Activated naive CD8-positive, alpha-beta T cell treated with anti-CD3 and anti-CD28 coated beads, Interleukin-2, amount 10 ng/mL, durations not matched to agents 7 days and 5 days (primary cell): Measurements from ENCODE around the gene LLCFC1. TPM values are rescaled to one million over a fixed set of nuclear protein-coding genes. Genes with fewer than 3 reads are reported as not detected.

Experiments
- ATAC-seq: fragments of 150-1000 bp; cut with Tn5 transposase; one replicate; pipeline ENCODE4 v1.10.0; 2021; ENCODE audit warnings: low read depth, moderate library complexity
- POLR2A ChIA-PET: fragments of 350-600 bp; sonication (Branson Sonifier 250); formaldehyde crosslinking; loops from one replicate; lab custom pipeline; 2021; ENCODE audit warnings: antibody characterized with exemption; lab: Charles Lee
- DNase-seq: peaks from one replicate; pipeline ENCODE4 v3.0.0; 2021
- H3K27ac Mint-ChIP-seq: one replicate; pipeline ENCODE4 v1.8.0; 2022; ENCODE audit warnings: mild to moderate bottlenecking, mixed read lengths
- H3K27me3 Mint-ChIP-seq: one replicate; pipeline ENCODE4 v1.8.0; 2022; ENCODE audit warnings: mild to moderate bottlenecking, moderate library complexity, mixed read lengths
- H3K36me3 Mint-ChIP-seq: one replicate; pipeline ENCODE4 v1.8.0; 2021; ENCODE audit warnings: mild to moderate bottlenecking, mixed read lengths
- H3K4me1 Mint-ChIP-seq: one replicate; pipeline ENCODE4 v1.8.0; 2021; ENCODE audit warnings: mixed read lengths
- H3K4me3 Mint-ChIP-seq: one replicate; pipeline ENCODE4 v1.8.0; 2022; ENCODE audit warnings: mild to moderate bottlenecking, moderate library complexity, mixed read lengths
- H3K9me3 Mint-ChIP-seq: one replicate; pipeline ENCODE4 v1.8.0; 2021; ENCODE audit warnings: mixed read lengths
- total RNA-seq, 2 experiments: library from RNA; stranded (reverse); gene quantifications; one replicate each; pipeline ENCODE4 v1.2.3, GENCODE V29; 2021

Gene LLCFC1
- total RNA-seq, 2 experiments from 2014 or later, result not detected

GRCh38 chr7:142901426-142902259 is 37.6 kb upstream of the LLCFC1 start:
- H3K4me1 Mint-ChIP-seq, result no peaks in the 10 kb centered on the region
- DNase-seq (no peak), ATAC-seq (no peak)
- POLR2A ChIA-PET, result no interaction called here
- no peak overlapping the region for H3K4me3 Mint-ChIP-seq
- no peaks in the 10 kb centered on the region for H3K36me3 Mint-ChIP-seq
- H3K9me3 Mint-ChIP-seq, result peaks cover 2% of the 10 kb centered on the region
- H3K27me3 Mint-ChIP-seq, result peaks cover 15% of the 10 kb centered on the region
- no peak overlapping the region for H3K27ac Mint-ChIP-seq

GRCh38 chr7:142904128-142904527 is 35.2 kb upstream of the LLCFC1 start:
- POLR2A ChIA-PET, result no interaction called here
- no peak overlapping the region for H3K4me3 Mint-ChIP-seq
- no peak for ATAC-seq

GRCh38 chr7:142905759-142906158 is 33.5 kb upstream of the LLCFC1 start:
- ATAC-seq (no peak), DNase-seq (no peak)
- Mint-ChIP-seq H3K27ac (no peak overlapping the region), H3K9me3 (peaks cover 2% of the 10 kb centered on the region), H3K4me1 (no peaks in the 10 kb centered on the region), H3K4me3 (no peak overlapping the region), H3K36me3 (no peaks in the 10 kb centered on the region), H3K27me3 (peaks cover 14% of the 10 kb centered on the region)
- POLR2A ChIA-PET, result no interaction called here

More at GRCh38 chr7:142904128-142904527, 35.2 kb upstream of the LLCFC1 start:
- no peaks in the 10 kb centered on the region for H3K4me1 Mint-ChIP-seq
- no peaks in the 10 kb centered on the region for H3K36me3 Mint-ChIP-seq
- peaks cover 2% of the 10 kb centered on the region for H3K9me3 Mint-ChIP-seq
- no peak for DNase-seq
- peaks cover 11% of the 10 kb centered on the region for H3K27me3 Mint-ChIP-seq
- no peak overlapping the region for H3K27ac Mint-ChIP-seq

GRCh38 chr7:142906643-142907042 is 32.6 kb upstream of the LLCFC1 start:
- Mint-ChIP-seq H3K36me3 (no peaks in the 10 kb centered on the region), H3K27ac (no peak overlapping the region), H3K4me3 (no peak overlapping the region), H3K4me1 (no peaks in the 10 kb centered on the region), H3K9me3 (peaks cover 2% of the 10 kb centered on the region), H3K27me3 (peaks cover 16% of the 10 kb centered on the region)
- no peak for DNase-seq
- no peak for ATAC-seq
- POLR2A ChIA-PET, result no interaction called here

GRCh38 chr7:142908290-142908689 is 31.0 kb upstream of the LLCFC1 start:
- Mint-ChIP-seq H3K4me1 (no peaks in the 10 kb centered on the region), H3K27ac (no peak overlapping the region), H3K36me3 (no peaks in the 10 kb centered on the region), H3K27me3 (peaks cover 10% of the 10 kb centered on the region), H3K9me3 (no peaks in the 10 kb centered on the region), H3K4me3 (no peak overlapping the region)
- no peak for ATAC-seq
- POLR2A ChIA-PET, result no interaction called here
- no peak for DNase-seq

GRCh38 chr7:142908921-142909890 is 30.1 kb upstream of the LLCFC1 start:
- POLR2A ChIA-PET, result no interaction called here
- no peaks in the 10 kb centered on the region for H3K9me3 Mint-ChIP-seq
- no peak overlapping the region for H3K27ac Mint-ChIP-seq
- DNase-seq, result no peak
- H3K36me3 Mint-ChIP-seq, result no peaks in the 10 kb centered on the region
- H3K27me3 Mint-ChIP-seq, result peaks cover 10% of the 10 kb centered on the region
- H3K4me3 Mint-ChIP-seq, result no peak overlapping the region
- ATAC-seq, result no peak
- no peaks in the 10 kb centered on the region for H3K4me1 Mint-ChIP-seq

- H3K4me3 Mint-ChIP-seq, result no peak overlapping the region
Observed at GRCh38 chr7:142910031-142910433, 29.3 kb upstream of the LLCFC1 start.

GRCh38 chr7:142910481-142910880 is 28.8 kb upstream of the LLCFC1 start:
- Mint-ChIP-seq H3K27me3 (peaks cover 14% of the 10 kb centered on the region), H3K4me1 (no peaks in the 10 kb centered on the region), H3K9me3 (no peaks in the 10 kb centered on the region), H3K27ac (no peak overlapping the region), H3K4me3 (no peak overlapping the region), H3K36me3 (no peaks in the 10 kb centered on the region)
- POLR2A ChIA-PET, result no interaction called here
- DNase-seq (no peak), ATAC-seq (no peak)

More at GRCh38 chr7:142910031-142910433, 29.3 kb upstream of the LLCFC1 start:
- DNase-seq (no peak), ATAC-seq (no peak)
- POLR2A ChIA-PET, result no interaction called here
- H3K9me3 Mint-ChIP-seq, result no peaks in the 10 kb centered on the region
- H3K4me1 Mint-ChIP-seq, result no peaks in the 10 kb centered on the region
- H3K27me3 Mint-ChIP-seq, result peaks cover 14% of the 10 kb centered on the region
- H3K36me3 Mint-ChIP-seq, result no peaks in the 10 kb centered on the region
- H3K27ac Mint-ChIP-seq, result no peak overlapping the region

- Mint-ChIP-seq H3K27me3 (peaks cover 15% of the 10 kb centered on the region), H3K4me1 (no peaks in the 10 kb centered on the region)
Observed at GRCh38 chr7:142913051-142913450, 26.2 kb upstream of the LLCFC1 start.

GRCh38 chr7:142913566-142913965 is 25.7 kb upstream of the LLCFC1 start:
- H3K9me3 Mint-ChIP-seq, result no peaks in the 10 kb centered on the region
- H3K4me3 Mint-ChIP-seq, result no peak overlapping the region
- no peaks in the 10 kb centered on the region for H3K4me1 Mint-ChIP-seq
- POLR2A ChIA-PET, result no interaction called here
- H3K36me3 Mint-ChIP-seq, result no peaks in the 10 kb centered on the region
- no peak for DNase-seq
- H3K27me3 Mint-ChIP-seq, result peaks cover 15% of the 10 kb centered on the region
- H3K27ac Mint-ChIP-seq, result no peak overlapping the region
- no peak for ATAC-seq

More at GRCh38 chr7:142913051-142913450, 26.2 kb upstream of the LLCFC1 start:
- Mint-ChIP-seq H3K27ac (no peak overlapping the region), H3K36me3 (no peaks in the 10 kb centered on the region), H3K4me3 (no peak overlapping the region), H3K9me3 (no peaks in the 10 kb centered on the region)
- POLR2A ChIA-PET, result no interaction called here
- no peak for DNase-seq
- no peak for ATAC-seq

GRCh38 chr7:142914121-142914520 is 25.2 kb upstream of the LLCFC1 start:
- POLR2A ChIA-PET, result no interaction called here

GRCh38 chr7:142915315-142915714 is 24.0 kb upstream of the LLCFC1 start:
- DNase-seq, result no peak
- H3K4me1 Mint-ChIP-seq, result no peaks in the 10 kb centered on the region
- POLR2A ChIA-PET, result no interaction called here
- H3K27me3 Mint-ChIP-seq, result peaks cover 18% of the 10 kb centered on the region
- no peaks in the 10 kb centered on the region for H3K36me3 Mint-ChIP-seq
- H3K27ac Mint-ChIP-seq, result no peak overlapping the region
- no peaks in the 10 kb centered on the region for H3K9me3 Mint-ChIP-seq
- ATAC-seq, result no peak
- H3K4me3 Mint-ChIP-seq, result no peak overlapping the region

More at GRCh38 chr7:142914121-142914520, 25.2 kb upstream of the LLCFC1 start:
- DNase-seq (no peak), ATAC-seq (no peak)
- Mint-ChIP-seq H3K9me3 (no peaks in the 10 kb centered on the region), H3K4me3 (no peak overlapping the region), H3K4me1 (no peaks in the 10 kb centered on the region), H3K27me3 (peaks cover 18% of the 10 kb centered on the region), H3K27ac (no peak overlapping the region), H3K36me3 (no peaks in the 10 kb centered on the region)

GRCh38 chr7:142916508-142916907 is 22.8 kb upstream of the LLCFC1 start:
- Mint-ChIP-seq H3K9me3 (no peaks in the 10 kb centered on the region), H3K36me3 (no peaks in the 10 kb centered on the region), H3K27ac (no peak overlapping the region), H3K4me1 (no peaks in the 10 kb centered on the region), H3K4me3 (no peak overlapping the region), H3K27me3 (peaks cover 15% of the 10 kb centered on the region)
- DNase-seq, result no peak
- POLR2A ChIA-PET, result no interaction called here
- no peak for ATAC-seq
